H1 (cell line): ENCODE results near the gene ZNF672. TPM values are rescaled to one million over a fixed set of nuclear protein-coding genes. Genes with fewer than 3 reads are reported as not detected.

Experiments
- CTCF ChIA-PET: fragments of 300-600 bp; sonication (Branson Sonifier 250); formaldehyde crosslinking; loops from one replicate; lab custom pipeline; 2021; ENCODE audit not compliant: partially characterized antibody; lab: Charles Lee
- POLR2A ChIA-PET: fragments of 300-600 bp; sonication (Branson Sonifier 250); formaldehyde crosslinking; loops from one replicate; lab custom pipeline; 2021; ENCODE audit warnings: inconsistent platforms; ENCODE audit not compliant: partially characterized antibody; lab: Charles Lee
- DNase-seq, 2 experiments: peaks; one replicate each; pipeline versions ENCODE4 v3.0.0 to v3.0.0-alpha.2; 2010 to 2022; ENCODE audit warnings: low spot score in 2 of 2, low read depth in 1 of 2, mixed read lengths in 1 of 2
- FAIRE-seq: peaks from 2 replicates; lab custom pipeline; 2011; peaks lifted over from hg19 to GRCh38; lab: Jason Lieb, UNC
- H2AFZ ChIP-seq: 2 replicates; pipeline ENCODE4 v1.8.1; 2012; ENCODE audit warnings: low read length, inconsistent platforms
- H2AK5ac ChIP-seq: 2 replicates; pipeline ENCODE4 v1.6.1; 2013; ENCODE audit warnings: low read depth, low read length
- H2BK120ac ChIP-seq: replicated peaks from 2 replicates; pipeline ENCODE3; 2013; ENCODE audit warnings: low read depth, low read length, inconsistent platforms
- H2BK12ac ChIP-seq: 2 replicates; pipeline ENCODE4 v1.6.1; 2013; ENCODE audit warnings: low read depth, low read length
- H2BK15ac ChIP-seq: 2 replicates; pipeline ENCODE4 v1.6.1; 2013; ENCODE audit warnings: low read length
- H2BK20ac ChIP-seq: 2 replicates; pipeline ENCODE4 v1.6.1; 2013; ENCODE audit warnings: low read length
- H2BK5ac ChIP-seq: 2 replicates; pipeline ENCODE4 v1.6.1; 2013; ENCODE audit warnings: low read depth, low read length
- H3K14ac ChIP-seq: 2 replicates; pipeline ENCODE4 v1.6.1; 2013; ENCODE audit warnings: inconsistent platforms; ENCODE audit not compliant: insufficient read length
- H3K18ac ChIP-seq: 2 replicates; pipeline ENCODE4 v1.6.1; 2013; ENCODE audit warnings: low read length; ENCODE audit errors: extremely low read depth
- H3K23ac ChIP-seq: 2 replicates; pipeline ENCODE4 v1.6.1; 2013; ENCODE audit warnings: inconsistent platforms; ENCODE audit not compliant: insufficient read length
- H3K23me2 ChIP-seq: 2 replicates; pipeline ENCODE4 v1.6.1; 2013; ENCODE audit warnings: low read depth, low read length
- H3K27ac ChIP-seq: 2 replicates; pipeline ENCODE4 v1.6.1; 2011; ENCODE audit warnings: low read depth, low read length, inconsistent platforms
- H3K27me3 ChIP-seq, 4 experiments: replicated peaks in 1 of 4; 1 replicate in 1 of 4; 2 replicates in 3 of 4; pipeline versions ENCODE4 v1.6.1 to v1.8.1; 2011 to 2013; ENCODE audit warnings: low read length in 3 of 4, mild to moderate bottlenecking in 3 of 4, inconsistent platforms in 2 of 4, mixed read lengths in 2 of 4, moderate library complexity in 1 of 4; ENCODE audit not compliant: control insufficient read depth in 3 of 4, insufficient read depth in 3 of 4; ENCODE audit errors: extremely low read depth in 1 of 4
- H3K36me3 ChIP-seq, 4 experiments: 2 replicates each; pipeline versions ENCODE4 v1.6.1 to v1.8.1; 2011 to 2013; ENCODE audit warnings: mild to moderate bottlenecking in 4 of 4, low read length in 3 of 4, moderate library complexity in 2 of 4, control low read depth in 1 of 4, inconsistent platforms in 1 of 4; ENCODE audit not compliant: insufficient read depth in 4 of 4, control insufficient read depth in 2 of 4
- H3K4ac ChIP-seq: replicated peaks from 2 replicates; pipeline ENCODE3; 2013; ENCODE audit warnings: low read length, low read depth, mixed read lengths, inconsistent platforms; ENCODE audit not compliant: insufficient read length
- H3K4me1 ChIP-seq, 4 experiments: replicated peaks in 1 of 4; 1 replicate in 1 of 4; 2 replicates in 3 of 4; pipeline versions ENCODE4 v1.6.1 to v1.8.1; 2011 to 2013; ENCODE audit warnings: low read length in 3 of 4, inconsistent platforms in 2 of 4, mixed read lengths in 1 of 4; ENCODE audit not compliant: insufficient read depth in 4 of 4, control insufficient read depth in 3 of 4
- H3K4me2 ChIP-seq, 2 experiments: 2 replicates each; pipeline versions ENCODE4 v1.6.1 to v1.8.1; 2011 to 2013; ENCODE audit warnings: low read depth in 2 of 2, low read length in 2 of 2, control low read depth in 1 of 2, inconsistent platforms in 1 of 2, mild to moderate bottlenecking in 1 of 2; ENCODE audit not compliant: insufficient read depth in 1 of 2
- H3K4me3 ChIP-seq, 4 experiments: fragments of 200-600, 300-600 bp in 1 of 4; sonication (generic), shearing (Covaris generic), sonication (Bioruptor Twin) in 1 of 4; 2 replicates each; pipeline versions ENCODE4 v1.5.1 to v1.8.1; 2011 to 2016; ENCODE audit warnings: low read length in 4 of 4, low read depth in 3 of 4, control low read depth in 2 of 4, inconsistent platforms in 2 of 4, mild to moderate bottlenecking in 2 of 4, mixed read lengths in 1 of 4, moderate library complexity in 1 of 4; ENCODE audit not compliant: insufficient read depth in 2 of 4; ENCODE audit errors: extremely low read depth in 1 of 4
- H3K56ac ChIP-seq: replicated peaks from 2 replicates; pipeline ENCODE3; 2013; ENCODE audit warnings: low read depth, mild to moderate bottlenecking, mixed read lengths, low read length, inconsistent platforms; ENCODE audit not compliant: insufficient read length
- H3K79me1 ChIP-seq: 2 replicates; pipeline ENCODE4 v1.6.1; 2013; ENCODE audit warnings: low read depth, low read length, control low read depth
- H3K79me2 ChIP-seq, 2 experiments: 2 replicates each; pipeline versions ENCODE4 v1.6.1 to v1.8.1; 2012 to 2013; ENCODE audit warnings: low read length in 2 of 2, mild to moderate bottlenecking in 2 of 2, inconsistent platforms in 1 of 2; ENCODE audit not compliant: insufficient read depth in 2 of 2, control insufficient read depth in 1 of 2
- H3K9ac ChIP-seq, 4 experiments: replicated peaks in 1 of 4; 1 replicate in 1 of 4; 2 replicates in 3 of 4; pipeline versions ENCODE4 v1.6.1 to v1.8.1; 2011 to 2013; ENCODE audit warnings: low read depth in 3 of 4, low read length in 3 of 4, control low read depth in 2 of 4, mild to moderate bottlenecking in 2 of 4, moderate library complexity in 2 of 4, inconsistent platforms in 1 of 4; ENCODE audit errors: extremely low read depth in 1 of 4
- H3K9me3 ChIP-seq, 2 experiments: 2 replicates each; pipeline versions ENCODE4 v1.6.1 to v1.8.1; 2012 to 2013; ENCODE audit warnings: mild to moderate bottlenecking in 2 of 2, moderate library complexity in 2 of 2, control low read depth in 1 of 2, inconsistent platforms in 1 of 2, low read depth in 1 of 2, low read length in 1 of 2, mixed read lengths in 1 of 2; ENCODE audit not compliant: insufficient read depth in 2 of 2
- H4K20me1 ChIP-seq, 2 experiments: replicated peaks in 1 of 2; 2 replicates each; pipeline versions ENCODE3 to v1.8.1; 2011 to 2013; ENCODE audit warnings: inconsistent platforms in 2 of 2, low read length in 2 of 2, mild to moderate bottlenecking in 1 of 2; ENCODE audit not compliant: insufficient read depth in 2 of 2, control insufficient read depth in 1 of 2
- H4K5ac ChIP-seq: 2 replicates; pipeline ENCODE4 v1.6.1; 2013; ENCODE audit warnings: low read length, low read depth, mixed read lengths, inconsistent platforms; ENCODE audit not compliant: insufficient read length
- H4K8ac ChIP-seq: 2 replicates; pipeline ENCODE4 v1.8.0; 2013; ENCODE audit warnings: mild to moderate bottlenecking, moderate library complexity, low read length, inconsistent platforms; ENCODE audit not compliant: insufficient read depth; ENCODE audit errors: extremely low read depth
- H4K91ac ChIP-seq: replicated peaks from 2 replicates; pipeline ENCODE3; 2013; ENCODE audit warnings: low read length, mixed read lengths, inconsistent platforms; ENCODE audit not compliant: insufficient read length
- BCL11A ChIP-seq, 2 experiments: IDR thresholded peaks; one replicate each; pipeline ENCODE4 v1.6.1; 2011; ENCODE audit warnings: low read depth in 2 of 2, low read length in 2 of 2, mild to moderate bottlenecking in 2 of 2
- BRCA1 ChIP-seq: IDR thresholded peaks from 2 replicates; pipeline ENCODE4 v1.6.1; 2012; ENCODE audit warnings: low read depth, low read length, improper control_type of control experiment
- CEBPB ChIP-seq: IDR thresholded peaks from 2 replicates; pipeline ENCODE4 v1.6.1; 2012; ENCODE audit warnings: low read depth, low read length
- EZH2 ChIP-seq: fragments of 200-600 bp; sonication (generic); IDR thresholded peaks from 2 replicates; pipeline ENCODE4 v1.7.1; 2012; ENCODE audit warnings: low read depth, mild to moderate bottlenecking, moderate library complexity, low read length, inconsistent platforms; ENCODE audit not compliant: severe bottlenecking
- JUND ChIP-seq: IDR thresholded peaks from 2 replicates; pipeline ENCODE4 v1.6.1; 2011; ENCODE audit warnings: mild to moderate bottlenecking, improper control_type of control experiment, low read length
- KDM1A ChIP-seq: fragments of 200-600, 300-600 bp; sonication (generic); IDR thresholded peaks from 2 replicates; pipeline ENCODE4 v1.7.1; 2016; ENCODE audit warnings: mild to moderate bottlenecking, low read length, borderline replicate concordance
- KDM4A ChIP-seq: IDR thresholded peaks from one replicate; pipeline ENCODE4 v1.7.1; 2012; ENCODE audit warnings: low read depth, mild to moderate bottlenecking, moderate library complexity, low read length, inconsistent platforms; ENCODE audit not compliant: severe bottlenecking
- KDM5A ChIP-seq: fragments of 200-600 bp; IDR thresholded peaks from 2 replicates; pipeline ENCODE4 v1.7.1; 2012; ENCODE audit warnings: mild to moderate bottlenecking, low read length, inconsistent platforms, mixed read lengths
- POU5F1 ChIP-seq: IDR thresholded peaks from 2 replicates; pipeline ENCODE4 v1.6.1; 2011; ENCODE audit warnings: low read depth, mild to moderate bottlenecking, low read length, moderate library complexity
- SIX5 ChIP-seq: IDR thresholded peaks from 2 replicates; pipeline ENCODE4 v1.6.1; 2011; ENCODE audit warnings: mild to moderate bottlenecking, low read depth, low read length
- SP1 ChIP-seq: IDR thresholded peaks from 2 replicates; pipeline ENCODE4 v1.6.1; 2011; ENCODE audit warnings: low read depth, low read length
- SP2 ChIP-seq: IDR thresholded peaks from 2 replicates; pipeline ENCODE4 v1.6.1; 2012; ENCODE audit warnings: mild to moderate bottlenecking, low read length, inconsistent platforms
- SP4 ChIP-seq: IDR thresholded peaks from 2 replicates; pipeline ENCODE4 v1.6.1; 2012; ENCODE audit warnings: low read length, inconsistent platforms
- TAF1 ChIP-seq: IDR thresholded peaks from 2 replicates; pipeline ENCODE4 v1.6.1; 2011; ENCODE audit warnings: mild to moderate bottlenecking, low read depth, low read length
- TBP ChIP-seq: IDR thresholded peaks from 2 replicates; pipeline ENCODE4 v1.6.1; 2011; ENCODE audit warnings: low read depth, low read length, improper control_type of control experiment
- TEAD4 ChIP-seq: IDR thresholded peaks from 2 replicates; pipeline ENCODE4 v1.6.1; 2012; ENCODE audit warnings: low read depth, low read length, inconsistent platforms, mixed read lengths
- WGBS, 2 experiments: shearing (Covaris generic) in 1 of 2; methylation state at CpG; one replicate each; pipeline versions ENCODE4 v1.1.6 to v1.1.7; 2013 to 2015; ENCODE audit warnings: low lambda C conversion rate in 2 of 2, mixed read lengths in 2 of 2, inconsistent platforms in 1 of 2, low coverage in 1 of 2, missing lambda C conversion rate in 1 of 2; ENCODE audit not compliant: insufficient replicate concordance in 2 of 2, insufficient coverage in 1 of 2, insufficient read length in 1 of 2; ENCODE audit errors: extremely low coverage in 1 of 2, missing lambda C conversion rate in 1 of 2; 5-methylcytosine and 5-hydroxymethylcytosine counted together
- polyA plus RNA-seq, 7 experiments: library from polyadenylated mRNA; depleted of rRNA in 3 of 7; stranded (reverse) in 5 of 7; unstranded in 2 of 7; fragments of >200 nt in 5 of 7; fragments of 200-250 nt in 2 of 7; gene quantifications; 1 replicate in 5 of 7; 2 replicates in 1 of 7; 4 replicates in 1 of 7; pipeline versions ENCODE4 v1.2.1 to v1.2.3, GENCODE V29; 2011 to 2013; ENCODE audit warnings: missing spikeins in 2 of 7, mixed read lengths in 2 of 7
- total RNA-seq: library from RNA; stranded (reverse); fragmentation: NEBNext Ultra II Directional; extraction: Animal tissue kit (Norgen Biotek cat#: 25700); gene quantifications from 2 replicates; pipeline ENCODE4 v1.2.1, GENCODE V29; 2021

Gene ZNF672
- total and polyA plus RNA-seq, 2 of the 8 experiments (the other 6 are each of a cell fraction or from before 2014, with no cell fraction given): 30.7 to 40.4 TPM

GRCh38 chr1:248813546-248813945, 24.5 kb upstream of the ZNF672 start:
- FAIRE-seq: no peak
- Histone ChIP-seq H4K20me1 (no peaks in the 10 kb centered on the region), H3K9ac (no peak overlapping the region), H2BK5ac (no peak overlapping the region), H4K8ac (no peak overlapping the region), H2AK5ac (no peak overlapping the region), H3K9me3 (no peaks in the 10 kb centered on the region), H2BK15ac (no peak overlapping the region), H4K91ac (no peak overlapping the region), H3K18ac (no peak overlapping the region), H3K14ac (no peak overlapping the region), H3K4ac (no peak overlapping the region), H3K79me2 (peaks cover 0 to 2% of the 10 kb centered on the region in 2 experiments; a peak in 1 of 4 replicates), H2BK20ac (no peak overlapping the region), H2BK120ac (no peak overlapping the region), H3K79me1 (peaks cover 5% of the 10 kb centered on the region; the same call in 1 of the 2 replicates), H3K4me3 (no peak overlapping the region), H3K36me3 (peaks cover 10 to 27% (median 23%) of the 10 kb centered on the region in 4 experiments), H3K23me2 (no peaks in the 10 kb centered on the region), H3K56ac (no peak overlapping the region), H4K5ac (no peak overlapping the region), H3K4me1 (peaks cover 0 to 2% (median under 1%) of the 10 kb centered on the region in 4 experiments; a peak in 2 of 7 replicates), H2BK12ac (no peak overlapping the region), H3K27me3 (no peaks in the 10 kb centered on the region), H3K27ac (no peak overlapping the region), H2AFZ (no peak overlapping the region), H3K4me2 (no peak overlapping the region), H3K23ac (no peak overlapping the region)
- WGBS, 2 experiments: 92% methylated on average over 7 of the region's 8 CpGs; no CpG with 5 or more reads in 1 of the 2 experiments
- CTCF ChIA-PET: interaction anchor here (0.6 to 2.6 kb wide), 4 partner anchors 9 to 45 kb away, joined by 3 to 17 read pairs (median 3); no protein-coding TSS in a partner anchor
- POLR2A ChIA-PET: interaction anchor here (0.8 to 1.2 kb wide), 3 partner anchors 12 to 45 kb away, joined by 3 read pairs; partner anchors contain the start of genes SH3BP5L and ZNF692
- no peak for DNase-seq
- TF ChIP-seq SP4 (no peak), TBP (no peak), JUND (no peak), BRCA1 (no peak), SP1 (no peak), EZH2 (no peak), KDM4A (no peak), POU5F1 (no peak), BCL11A (IDR thresholded peaks at IDR 0.05; ENCODE audit: low read depth in 2 of 2, low read length in 2 of 2) (no peak), CEBPB (no peak), TEAD4 (no peak), SIX5 (no peak), TAF1 (no peak), SP2 (no peak), KDM1A (no peak), KDM5A (no peak)
